HEK293T (cell line): ENCODE data around the gene IER3.

Experiments
- CTBP1 ChIP-seq: fragments of 450-650 bp; IDR thresholded peaks from 2 replicates; pipeline ENCODE4 v1.6.1; 2016; ENCODE audit warnings: borderline replicate concordance
- FOXA1 ChIP-seq: fragments of 450-650 bp; IDR thresholded peaks from 2 replicates; pipeline ENCODE4 v1.6.1; 2016; ENCODE audit warnings: mild to moderate bottlenecking
- FOXM1 ChIP-seq: fragments of 450-650 bp; IDR thresholded peaks from 2 replicates; pipeline ENCODE4 v1.6.1; 2017; ENCODE audit warnings: mild to moderate bottlenecking, borderline replicate concordance

DNA sequence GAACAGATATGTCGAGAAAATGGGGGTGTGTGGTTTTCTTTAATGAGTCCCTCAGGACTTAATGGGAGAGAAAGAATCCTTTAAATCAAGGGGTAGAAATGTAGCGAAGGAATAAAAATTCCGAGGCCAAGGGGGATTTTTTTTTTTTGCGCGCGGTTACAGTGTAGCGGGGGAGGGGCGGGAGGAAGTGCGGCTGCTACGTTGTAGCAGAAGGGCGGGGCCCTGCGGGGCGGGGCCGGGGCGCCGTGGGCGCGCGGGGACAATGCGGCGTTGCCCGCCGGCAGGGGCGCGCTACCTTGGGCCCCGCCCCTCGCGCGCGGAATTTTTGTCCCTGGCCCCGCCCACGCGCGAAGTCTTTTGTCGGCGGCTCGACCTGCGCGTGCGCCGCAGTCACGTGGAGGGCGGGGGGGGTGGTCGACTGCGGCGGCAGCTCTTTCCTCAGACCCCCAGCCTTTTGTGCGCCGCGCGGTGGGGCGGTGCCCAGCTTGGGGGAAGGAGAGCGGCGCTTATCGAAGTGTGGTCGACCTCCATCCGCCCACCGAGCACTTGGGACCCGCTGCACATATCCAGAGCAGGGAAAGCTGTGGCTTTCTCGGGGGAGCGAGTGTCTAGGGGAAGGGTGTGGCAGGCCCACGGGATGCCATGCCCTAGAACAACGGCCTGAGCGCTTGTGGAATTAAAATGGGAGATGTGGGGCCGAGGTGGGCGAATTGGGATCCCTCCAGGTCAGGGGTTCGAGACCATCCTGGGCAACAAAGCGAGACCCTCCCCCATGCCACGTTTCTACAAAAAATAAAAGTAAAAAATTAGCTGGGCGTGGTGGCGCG lies 22.9 kb downstream of the IER3 start:
- TF ChIP-seq CTBP1 (no peak), FOXM1 (no peak), FOXA1 (no peak)
